ENCODE data around the gene LAMC1.
A peak's percentile ranks its signal among the peaks of the same experiment; 100 is the strongest.

Gene LAMC1

GRCh38 chr1:183080406-183080805 is 57.2 kb downstream of the LAMC1 start:
- DNase-seq (ENCODE audit: low read depth): no peak

GRCh38 chr1:183081402-183082120 is 58.3 kb downstream of the LAMC1 start:
- no peak for DNase-seq (ENCODE audit: low read depth)

GRCh38 chr1:183082650-183083049 is 59.4 kb downstream of the LAMC1 start:
- DNase-seq (ENCODE audit: low read depth): no peak

GRCh38 chr1:183087001-183087400 is 63.8 kb downstream of the LAMC1 start:
- no peak for DNase-seq (ENCODE audit: low read depth)

- DNase-seq (ENCODE audit: low read depth): no peak
These were observed 65.9 kb downstream of the LAMC1 start for GRCh38 chr1:183089025-183089639.

- DNase-seq (ENCODE audit: low read depth): peak; percentile 80
These were observed 67.3 kb downstream of the LAMC1 start for GRCh38 chr1:183090391-183091006.

GRCh38 chr1:183091181-183091580 is 68.0 kb downstream of the LAMC1 start:
- DNase-seq (ENCODE audit: low read depth): no peak

GRCh38 chr1:183092350-183092749 is 69.1 kb downstream of the LAMC1 start:
- DNase-seq (ENCODE audit: low read depth): no peak

- no peak for DNase-seq (ENCODE audit: low read depth)
These were observed 69.9 kb downstream of the LAMC1 start for GRCh38 chr1:183093066-183093668.

- DNase-seq (ENCODE audit: low read depth): no peak
These were observed 70.6 kb downstream of the LAMC1 start for GRCh38 chr1:183093786-183094298.

GRCh38 chr1:183094351-183094750 is 71.1 kb downstream of the LAMC1 start:
- no peak for DNase-seq (ENCODE audit: low read depth)

- DNase-seq (ENCODE audit: low read depth): no peak
These were observed 73.1 kb downstream of the LAMC1 start for GRCh38 chr1:183096351-183096750.

- peak; percentile 73 for DNase-seq (ENCODE audit: low read depth)
These were observed 73.7 kb downstream of the LAMC1 start for GRCh38 chr1:183096894-183097293.

- DNase-seq (ENCODE audit: low read depth): peak; percentile 47
These were observed 74.3 kb downstream of the LAMC1 start for GRCh38 chr1:183097438-183098051.

- DNase-seq (ENCODE audit: low read depth): no peak
These were observed 75.1 kb downstream of the LAMC1 start for GRCh38 chr1:183098317-183098716.

- DNase-seq (ENCODE audit: low read depth): no peak
These were observed 77.2 kb downstream of the LAMC1 start for GRCh38 chr1:183100361-183100974.

- DNase-seq (ENCODE audit: low read depth): no peak
These were observed 77.9 kb downstream of the LAMC1 start for GRCh38 chr1:183101081-183101480.

- DNase-seq (ENCODE audit: low read depth): no peak
These were observed 78.6 kb downstream of the LAMC1 start for GRCh38 chr1:183101841-183102276.

GRCh38 chr1:183103147-183103546 is 79.9 kb downstream of the LAMC1 start:
- no peak for DNase-seq (ENCODE audit: low read depth)

GRCh38 chr1:183103577-183103976 is 80.4 kb downstream of the LAMC1 start:
- DNase-seq (ENCODE audit: low read depth): no peak

- DNase-seq (ENCODE audit: low read depth): no peak
These were observed 82.2 kb downstream of the LAMC1 start for GRCh38 chr1:183105449-183105848.

GRCh38 chr1:183106166-183106565 is 82.9 kb downstream of the LAMC1 start:
- no peak for DNase-seq (ENCODE audit: low read depth)
